ENCODE data around the gene CPOX. TPM values are rescaled to one million over a fixed set of nuclear protein-coding genes. Genes with fewer than 3 reads are reported as not detected.

The CPOX gene
- total and polyA plus RNA-seq, 10 of the 15 experiments (the other 5 are each of a cell fraction or from before 2014, with no cell fraction given), result 40.7 to 72.6 (median 64.5) TPM

- no peak for TF ChIP-seq TARDBP (IDR thresholded peaks at IDR 0.05; ENCODE audit: borderline replicate concordance)
- TF ChIP-seq POLR2AphosphoS5 (IDR thresholded peaks at IDR 0.05; ENCODE audit: low read length), result peak; percentile 92
- no peak for TF ChIP-seq GABPA (IDR thresholded peaks at IDR 0.05; ENCODE audit: low read depth)
- TF ChIP-seq USF1 (IDR thresholded peaks at IDR 0.05; ENCODE audit: borderline replicate concordance, extremely low read length, insufficient read depth, low read depth, low read length), result no peak
- TF ChIP-seq ZBED1 (IDR thresholded peaks at IDR 0.05; ENCODE audit: borderline replicate concordance), result peak; percentile 63; the same call in 1 of the 2 replicates
- TF ChIP-seq STAT3 (IDR thresholded peaks at IDR 0.05; ENCODE audit: low read depth, low read length), result no peak; the same call in 1 of the 2 replicates
- TF ChIP-seq RB1 (IDR thresholded peaks at IDR 0.05; ENCODE audit: borderline replicate concordance), result no peak
- TF ChIP-seq PAX8 (IDR thresholded peaks at IDR 0.05), result no peak
- no peak for TF ChIP-seq BCL3 (IDR thresholded peaks at IDR 0.05; ENCODE audit: borderline replicate concordance, insufficient read depth, low read depth, low read length, poor library complexity, severe bottlenecking)
- TF ChIP-seq SIN3A (IDR thresholded peaks at IDR 0.05; ENCODE audit: low read depth, low read length), result no peak
- no peak; the same call in 1 of the 2 replicates for TF ChIP-seq PAX5 (IDR thresholded peaks at IDR 0.05; ENCODE audit: borderline replicate concordance, low read depth, low read length)
- TF ChIP-seq PRDM15 (CRISPR knock-in tag; IDR thresholded peaks at IDR 0.05), result no peak
- TF ChIP-seq RBBP5 (conservative IDR thresholded peaks at IDR 0.05), result no peak
- no peak; the same call in 1 of the 2 replicates for TF ChIP-seq MTA3 (IDR thresholded peaks at IDR 0.05; ENCODE audit: borderline replicate concordance, low read length)
- 0 out of 2 replicates have a peak, but pooled peaks have one; percentile 19 for TF ChIP-seq TCF3 (IDR thresholded peaks at IDR 0.05; ENCODE audit: borderline replicate concordance, insufficient read depth, low read depth, low read length)
- no peak for TF ChIP-seq NR2F1 (conservative IDR thresholded peaks at IDR 0.05)
- TF ChIP-seq POLR2AphosphoS2 (IDR thresholded peaks at IDR 0.05; ENCODE audit: low read depth, low read length), result peak; percentile 86; the same call in 1 of the 2 replicates
- TF ChIP-seq HSF1 (IDR thresholded peaks at IDR 0.05; ENCODE audit: low read depth, low read length), result no peak
- no peak; a peak in 1 of 4 replicates for TF ChIP-seq EP300 (IDR thresholded peaks at IDR 0.05; ENCODE audit: borderline replicate concordance in 1 of 2, control insufficient read depth in 1 of 2, low read depth in 2 of 2, low read length in 2 of 2)
- no peak for TF ChIP-seq ATF3 (IDR thresholded peaks at IDR 0.05; ENCODE audit: borderline replicate concordance, extremely low read depth, low read depth, low read length)
- TF ChIP-seq KAT2A (conservative IDR thresholded peaks at IDR 0.05; ENCODE audit: control insufficient read depth, low read depth, low read length), result no peak
These were observed 61.7 kb downstream of the CPOX start, which contains the start of gene GPR15 (continued) for GRCh38 chr3:98531622-98532274.

All from GM12878 (cell line).